HepG2 (cell line): ENCODE results near the gene TGM2. TPM values are rescaled to one million over a fixed set of nuclear protein-coding genes. Genes with fewer than 3 reads are reported as not detected.
A peak's percentile ranks its signal among the peaks of the same experiment; 100 is the strongest.

ENCODE experiments used
- ELF1 ChIP-seq: sonication (generic); formaldehyde crosslinking; IDR thresholded peaks from 2 replicates; pipeline ENCODE4 v1.4.0; 2020; ENCODE audit warnings: missing genetic modification reagents
- FOXA3 ChIP-seq: IDR thresholded peaks from 2 replicates; pipeline ENCODE4 v1.6.1; 2016; ENCODE audit warnings: missing genetic modification reagents, missing compliant biosample characterization
- FOXK1 ChIP-seq: sonication (generic); formaldehyde crosslinking; IDR thresholded peaks from 2 replicates; pipeline ENCODE4 v1.4.0; 2020; ENCODE audit warnings: low read depth, missing genetic modification reagents, borderline replicate concordance
- GATA4 ChIP-seq: sonication (generic); IDR thresholded peaks from 2 replicates; pipeline ENCODE4 v1.6.1; 2016; ENCODE audit warnings: antibody characterized with exemption, low read depth, borderline replicate concordance
- HNRNPK ChIP-seq: fragments of 200-400 bp; formaldehyde crosslinking; IDR thresholded peaks from 2 replicates; pipeline ENCODE4 v1.6.1; 2018; ENCODE audit warnings: low read length, low read depth, moderate library complexity, mild to moderate bottlenecking; ENCODE audit not compliant: poor library complexity, severe bottlenecking
- HNRNPUL1 ChIP-seq: fragments of 200-400 bp; formaldehyde crosslinking; IDR thresholded peaks from 2 replicates; pipeline ENCODE4 v1.6.1; 2017; ENCODE audit warnings: low read depth, mild to moderate bottlenecking, low read length, moderate library complexity
- ZNF205 ChIP-seq: IDR thresholded peaks from 2 replicates; pipeline ENCODE4 v1.6.1; 2018; ENCODE audit warnings: missing biosample characterization, missing genetic modification reagents
- ZNF510 ChIP-seq: sonication (generic); formaldehyde crosslinking; IDR thresholded peaks from 2 replicates; pipeline ENCODE4 v1.4.0; 2020; ENCODE audit warnings: low read depth, mild to moderate bottlenecking, missing genetic modification reagents
- ZSCAN25 ChIP-seq: sonication (generic); formaldehyde crosslinking; IDR thresholded peaks from 2 replicates; pipeline ENCODE4 v1.8.0; 2022; ENCODE audit warnings: mild to moderate bottlenecking, missing genetic modification reagents
- polyA plus RNA-seq, 8 experiments: library from polyadenylated mRNA; depleted of rRNA in 3 of 8; stranded (reverse) in 7 of 8; unstranded in 1 of 8; fragments of >200 nt; fragmentation: Illumina TruSeq in 4 of 8; extraction: Trizol in 4 of 8; gene quantifications; 2 replicates each; pipeline versions ENCODE4 v1.2.1 to v1.2.3, GENCODE V29; 2011 to 2016; ENCODE audit warnings: low read depth in 4 of 8, missing spikeins in 1 of 8, mixed read lengths in 1 of 8; ENCODE audit not compliant: insufficient read depth in 1 of 8
- total RNA-seq, 5 experiments: library from RNA; depleted of rRNA; stranded (reverse); fragments of >200 nt; fragmentation: Illumina TruSeq; extraction: Trizol; gene quantifications; 2 replicates each; pipeline ENCODE4 v1.2.3, GENCODE V29; 2016; ENCODE audit warnings: low read depth in 1 of 5
- TF ChIP-seq, protein P1 (sequence below): sonication (generic); formaldehyde crosslinking; IDR thresholded peaks from 2 replicates; pipeline ENCODE4 v1.4.0; 2020; ENCODE audit warnings: missing genetic modification reagents, low read depth, mild to moderate bottlenecking, borderline replicate concordance
- TF ChIP-seq, protein P2 (sequence below): sonication (generic); formaldehyde crosslinking; IDR thresholded peaks from one replicate; pipeline ENCODE4 v1.5.1; 2020; ENCODE audit warnings: mild to moderate bottlenecking, missing genetic modification reagents; ENCODE audit errors: not compliant biosample characterization
- TF ChIP-seq, protein P3 (sequence below): sonication (generic); formaldehyde crosslinking; IDR thresholded peaks from 2 replicates; pipeline ENCODE4 v1.4.0; 2020; ENCODE audit warnings: mild to moderate bottlenecking, missing genetic modification reagents

The TGM2 gene
- total and polyA plus RNA-seq, 2 of the 13 experiments (the other 11 are each of a cell fraction or from before 2014, with no cell fraction given): 4.2 to 46.4 TPM

DNA sequence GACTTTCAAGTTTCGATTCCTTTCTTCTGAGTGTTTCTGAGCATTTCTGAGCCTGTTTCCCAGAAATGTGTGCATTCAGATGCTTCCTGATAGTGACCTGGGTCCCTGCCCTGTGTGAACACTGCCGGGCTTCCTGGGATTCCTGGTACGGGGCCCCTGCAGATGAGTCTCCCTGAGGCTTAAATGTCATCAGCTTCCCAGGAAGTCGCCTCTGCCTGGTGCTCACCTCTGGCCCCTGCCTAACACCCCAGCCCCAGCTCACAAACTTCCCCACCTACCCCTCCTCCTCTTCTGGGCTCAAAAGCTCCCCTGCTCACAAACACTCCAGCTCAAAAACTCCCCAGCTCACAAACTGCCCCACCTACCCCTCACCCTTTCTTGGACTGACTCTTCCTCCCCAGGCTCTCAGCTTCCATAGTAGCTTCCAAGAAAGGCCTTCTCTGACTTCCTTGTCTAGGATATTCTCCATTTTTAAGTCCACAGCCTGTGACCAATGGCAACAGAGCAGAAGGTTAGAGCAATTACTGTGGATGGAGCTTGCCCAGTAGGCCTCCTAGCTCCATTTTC is 42.0 kb downstream of the TGM2 start (continued):
- TF ChIP-seq, protein P1, sequence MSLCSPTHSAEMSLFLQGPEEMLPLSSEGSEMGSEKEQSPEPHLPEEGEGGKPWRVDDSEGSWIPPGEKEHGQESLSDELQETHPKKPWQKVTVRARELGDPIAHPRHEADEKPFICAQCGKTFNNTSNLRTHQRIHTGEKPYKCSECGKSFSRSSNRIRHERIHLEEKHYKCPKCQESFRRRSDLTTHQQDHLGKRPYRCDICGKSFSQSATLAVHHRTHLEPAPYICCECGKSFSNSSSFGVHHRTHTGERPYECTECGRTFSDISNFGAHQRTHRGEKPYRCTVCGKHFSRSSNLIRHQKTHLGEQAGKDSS (CRISPR knock-in tag): no peak
- TF ChIP-seq ZSCAN25 (CRISPR knock-in tag): 0 out of 2 replicates have a peak, but pooled peaks have one; percentile 28
- TF ChIP-seq, protein P2, sequence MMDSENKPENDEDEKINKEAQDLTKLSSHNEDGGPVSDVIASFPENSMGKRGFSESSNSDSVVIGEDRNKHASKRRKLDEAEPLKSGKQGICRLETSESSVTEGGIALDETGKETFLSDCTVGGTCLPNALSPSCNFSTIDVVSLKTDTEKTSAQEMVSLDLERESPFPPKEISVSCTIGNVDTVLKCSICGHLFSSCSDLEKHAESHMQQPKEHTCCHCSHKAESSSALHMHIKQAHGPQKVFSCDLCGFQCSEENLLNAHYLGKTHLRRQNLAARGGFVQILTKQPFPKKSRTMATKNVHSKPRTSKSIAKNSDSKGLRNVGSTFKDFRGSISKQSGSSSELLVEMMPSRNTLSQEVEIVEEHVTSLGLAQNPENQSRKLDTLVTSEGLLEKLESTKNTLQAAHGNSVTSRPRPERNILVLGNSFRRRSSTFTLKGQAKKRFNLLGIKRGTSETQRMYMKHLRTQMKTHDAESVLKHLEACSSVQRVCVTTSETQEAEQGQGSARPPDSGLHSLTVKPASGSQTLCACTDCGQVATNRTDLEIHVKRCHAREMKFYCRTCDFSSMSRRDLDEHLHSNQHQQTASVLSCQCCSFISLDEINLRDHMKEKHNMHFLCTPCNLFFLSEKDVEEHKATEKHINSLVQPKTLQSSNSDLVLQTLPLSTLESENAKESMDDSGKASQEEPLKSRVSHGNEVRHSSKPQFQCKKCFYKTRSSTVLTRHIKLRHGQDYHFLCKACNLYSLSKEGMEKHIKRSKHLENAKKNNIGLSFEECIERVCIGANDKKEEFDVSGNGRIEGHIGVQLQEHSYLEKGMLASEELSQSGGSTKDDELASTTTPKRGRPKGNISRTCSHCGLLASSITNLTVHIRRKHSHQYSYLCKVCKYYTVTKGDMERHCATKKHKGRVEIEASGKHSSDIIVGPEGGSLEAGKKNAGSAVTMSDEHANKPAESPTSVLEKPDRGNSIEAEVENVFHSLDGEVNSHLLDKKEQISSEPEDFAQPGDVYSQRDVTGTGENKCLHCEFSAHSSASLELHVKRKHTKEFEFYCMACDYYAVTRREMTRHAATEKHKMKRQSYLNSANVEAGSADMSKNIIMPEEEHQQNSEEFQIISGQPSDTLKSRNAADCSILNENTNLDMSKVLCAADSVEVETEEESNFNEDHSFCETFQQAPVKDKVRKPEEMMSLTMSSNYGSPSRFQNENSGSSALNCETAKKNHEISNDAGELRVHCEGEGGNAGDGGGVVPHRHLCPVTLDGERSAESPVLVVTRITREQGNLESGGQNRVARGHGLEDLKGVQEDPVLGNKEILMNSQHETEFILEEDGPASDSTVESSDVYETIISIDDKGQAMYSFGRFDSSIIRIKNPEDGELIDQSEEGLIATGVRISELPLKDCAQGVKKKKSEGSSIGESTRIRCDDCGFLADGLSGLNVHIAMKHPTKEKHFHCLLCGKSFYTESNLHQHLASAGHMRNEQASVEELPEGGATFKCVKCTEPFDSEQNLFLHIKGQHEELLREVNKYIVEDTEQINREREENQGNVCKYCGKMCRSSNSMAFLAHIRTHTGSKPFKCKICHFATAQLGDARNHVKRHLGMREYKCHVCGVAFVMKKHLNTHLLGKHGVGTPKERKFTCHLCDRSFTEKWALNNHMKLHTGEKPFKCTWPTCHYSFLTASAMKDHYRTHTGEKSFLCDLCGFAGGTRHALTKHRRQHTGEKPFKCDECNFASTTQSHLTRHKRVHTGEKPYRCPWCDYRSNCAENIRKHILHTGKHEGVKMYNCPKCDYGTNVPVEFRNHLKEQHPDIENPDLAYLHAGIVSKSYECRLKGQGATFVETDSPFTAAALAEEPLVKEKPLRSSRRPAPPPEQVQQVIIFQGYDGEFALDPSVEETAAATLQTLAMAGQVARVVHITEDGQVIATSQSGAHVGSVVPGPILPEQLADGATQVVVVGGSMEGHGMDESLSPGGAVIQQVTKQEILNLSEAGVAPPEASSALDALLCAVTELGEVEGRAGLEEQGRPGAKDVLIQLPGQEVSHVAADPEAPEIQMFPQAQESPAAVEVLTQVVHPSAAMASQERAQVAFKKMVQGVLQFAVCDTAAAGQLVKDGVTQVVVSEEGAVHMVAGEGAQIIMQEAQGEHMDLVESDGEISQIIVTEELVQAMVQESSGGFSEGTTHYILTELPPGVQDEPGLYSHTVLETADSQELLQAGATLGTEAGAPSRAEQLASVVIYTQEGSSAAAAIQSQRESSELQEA: no peak
- TF ChIP-seq, protein P3, sequence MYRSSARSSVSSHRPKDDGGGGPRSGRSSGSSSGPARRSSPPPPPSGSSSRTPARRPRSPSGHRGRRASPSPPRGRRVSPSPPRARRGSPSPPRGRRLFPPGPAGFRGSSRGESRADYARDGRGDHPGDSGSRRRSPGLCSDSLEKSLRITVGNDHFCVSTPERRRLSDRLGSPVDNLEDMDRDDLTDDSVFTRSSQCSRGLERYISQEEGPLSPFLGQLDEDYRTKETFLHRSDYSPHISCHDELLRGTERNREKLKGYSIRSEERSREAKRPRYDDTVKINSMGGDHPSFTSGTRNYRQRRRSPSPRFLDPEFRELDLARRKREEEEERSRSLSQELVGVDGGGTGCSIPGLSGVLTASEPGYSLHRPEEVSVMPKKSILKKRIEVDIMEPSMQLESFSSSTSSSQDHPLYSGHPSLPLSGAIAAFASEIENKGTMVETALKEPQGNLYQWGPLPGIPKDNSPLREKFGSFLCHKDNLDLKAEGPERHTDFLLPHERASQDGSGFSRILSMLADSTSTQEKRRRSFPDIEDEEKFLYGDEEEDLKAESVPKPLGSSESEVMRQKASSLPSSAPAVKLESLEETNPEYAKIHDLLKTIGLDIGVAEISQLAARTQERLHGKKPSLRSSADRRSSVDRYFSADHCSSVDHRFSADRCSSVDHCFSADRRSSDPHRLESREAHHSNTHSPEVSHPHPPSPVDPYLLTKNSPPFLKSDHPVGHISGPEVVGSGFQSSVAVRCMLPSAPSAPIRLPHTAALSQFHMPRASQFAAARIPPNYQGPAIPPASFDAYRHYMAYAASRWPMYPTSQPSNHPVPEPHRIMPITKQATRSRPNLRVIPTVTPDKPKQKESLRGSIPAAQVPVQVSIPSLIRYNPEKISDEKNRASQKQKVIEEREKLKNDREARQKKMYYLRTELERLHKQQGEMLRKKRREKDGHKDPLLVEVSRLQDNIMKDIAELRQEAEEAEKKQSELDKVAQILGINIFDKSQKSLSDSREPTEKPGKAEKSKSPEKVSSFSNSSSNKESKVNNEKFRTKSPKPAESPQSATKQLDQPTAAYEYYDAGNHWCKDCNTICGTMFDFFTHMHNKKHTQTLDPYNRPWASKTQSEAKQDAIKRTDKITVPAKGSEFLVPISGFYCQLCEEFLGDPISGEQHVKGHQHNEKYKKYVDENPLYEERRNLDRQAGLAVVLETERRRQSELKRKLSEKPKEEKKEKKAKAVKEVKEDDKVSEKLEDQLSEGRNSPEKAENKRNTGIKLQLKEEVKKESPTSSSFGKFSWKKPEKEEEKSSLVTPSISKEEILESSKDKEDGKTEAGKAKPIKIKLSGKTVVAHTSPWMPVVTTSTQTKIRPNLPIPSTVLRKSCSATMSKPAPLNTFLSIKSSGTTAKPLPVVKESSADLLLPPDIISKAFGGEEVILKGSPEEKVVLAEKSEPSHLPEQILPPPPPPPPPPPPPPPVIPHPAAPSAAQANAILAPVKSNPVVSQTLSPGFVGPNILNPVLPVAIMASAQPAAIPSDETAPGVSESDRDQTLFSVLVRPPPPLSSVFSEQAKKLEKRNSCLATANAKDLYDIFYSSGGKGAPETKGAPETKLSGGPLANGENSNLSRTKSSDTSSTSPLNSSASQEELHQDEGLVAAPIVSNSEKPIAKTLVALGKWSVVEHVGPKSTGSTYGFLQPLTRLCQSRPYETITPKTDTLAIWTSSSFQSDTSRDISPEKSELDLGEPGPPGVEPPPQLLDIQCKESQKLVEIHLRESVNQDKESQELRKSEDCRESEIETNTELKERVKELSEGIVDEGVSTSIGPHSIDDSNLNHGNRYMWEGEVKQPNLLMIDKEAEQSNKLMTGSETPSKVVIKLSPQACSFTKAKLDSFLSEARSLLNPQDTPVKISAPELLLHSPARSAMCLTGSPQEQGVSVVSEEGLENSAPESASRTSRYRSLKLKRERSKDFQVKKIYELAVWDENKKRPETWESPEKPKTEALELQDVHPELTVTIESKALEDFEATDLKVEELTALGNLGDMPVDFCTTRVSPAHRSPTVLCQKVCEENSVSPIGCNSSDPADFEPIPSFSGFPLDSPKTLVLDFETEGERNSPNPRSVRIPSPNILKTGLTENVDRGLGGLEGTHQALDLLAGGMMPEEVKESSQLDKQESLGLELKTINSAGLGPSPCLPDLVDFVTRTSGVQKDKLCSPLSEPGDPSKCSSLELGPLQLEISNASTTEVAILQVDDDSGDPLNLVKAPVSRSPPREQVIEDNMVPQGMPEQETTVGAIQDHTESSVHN (CRISPR knock-in tag): no peak
- TF ChIP-seq FOXA3 (CRISPR knock-in tag): peak; percentile 62
- TF ChIP-seq HNRNPUL1: no peak
- no peak for TF ChIP-seq HNRNPK
- peak; percentile 41; the same call in 1 of the 2 replicates for TF ChIP-seq FOXK1 (CRISPR knock-in tag)
- peak; percentile 66 for TF ChIP-seq ELF1 (CRISPR knock-in tag)
- TF ChIP-seq GATA4: peak; percentile 84; the same call in 1 of the 2 replicates
- no peak for TF ChIP-seq ZNF510
- TF ChIP-seq ZNF205 (CRISPR knock-in tag): peak; percentile 62; the same call in 1 of the 2 replicates
